ENCODE measurements around the gene SHROOM3. TPM values are rescaled to one million over a fixed set of nuclear protein-coding genes. Genes with fewer than 3 reads are reported as not detected.

The SHROOM3 gene
- total RNA-seq, 2 donors from 2014 or later = 30.6 to 30.9 TPM

- Histone ChIP-seq H3K9me3 (no peaks in the 10 kb centered on the region), H3K4me3 (no peak overlapping the region), H3K36me3 (peaks cover 19% of the 10 kb centered on the region), H3K27ac (no peak overlapping the region), H3K27me3 (no peaks in the 10 kb centered on the region), H3K4me1 (peaks cover 0 to 9% of the 10 kb centered on the region in 2 donors)
- no peak for DNase-seq (ENCODE audit: low spot score)
- TF ChIP-seq CTCF (IDR thresholded peaks at IDR 0.05) = no peak
Measured at GRCh38 chr4:76762137-76763130, 327.4 kb downstream of the SHROOM3 start.

GRCh38 chr4:76764251-76764650 lies 329.2 kb downstream of the SHROOM3 start:
- TF ChIP-seq CTCF (IDR thresholded peaks at IDR 0.05) = no peak
- H3K27ac ChIP-seq = no peak overlapping the region
- peaks cover 19% of the 10 kb centered on the region for H3K36me3 ChIP-seq
- no peaks in the 10 kb centered on the region for H3K27me3 ChIP-seq
- DNase-seq (ENCODE audit: low spot score) = no peak
- H3K4me1 ChIP-seq = no peaks in the 10 kb centered on the region
- H3K9me3 ChIP-seq = no peaks in the 10 kb centered on the region
- H3K4me3 ChIP-seq = no peak overlapping the region

- TF ChIP-seq CTCF (IDR thresholded peaks at IDR 0.05) = no peak
- no peaks in the 10 kb centered on the region for H3K9me3 ChIP-seq
- peaks cover 9% of the 10 kb centered on the region for H3K36me3 ChIP-seq
- no peaks in the 10 kb centered on the region for H3K27me3 ChIP-seq
- H3K4me1 ChIP-seq = no peaks in the 10 kb centered on the region
- no peak overlapping the region for H3K4me3 ChIP-seq
- no peak for DNase-seq (ENCODE audit: low spot score)
- no peak overlapping the region for H3K27ac ChIP-seq
Measured at GRCh38 chr4:76765473-76766183, 330.6 kb downstream of the SHROOM3 start.

GRCh38 chr4:76767983-76768382 lies 333.0 kb downstream of the SHROOM3 start:
- TF ChIP-seq CTCF (IDR thresholded peaks at IDR 0.05) = no peak
- no peaks in the 10 kb centered on the region for H3K9me3 ChIP-seq

GRCh38 chr4:76772498-76773106 lies 337.6 kb downstream of the SHROOM3 start:
- Histone ChIP-seq H3K9me3 (no peaks in the 10 kb centered on the region), H3K36me3 (peaks cover 25% of the 10 kb centered on the region), H3K27ac (no peak overlapping the region), H3K4me1 (no peaks in the 10 kb centered on the region), H3K4me3 (no peak overlapping the region), H3K27me3 (no peaks in the 10 kb centered on the region)
- no peak for TF ChIP-seq CTCF (IDR thresholded peaks at IDR 0.05)
- DNase-seq (ENCODE audit: low spot score) = no peak

More at GRCh38 chr4:76767983-76768382, 333.0 kb downstream of the SHROOM3 start:
- Histone ChIP-seq H3K4me3 (no peak overlapping the region), H3K27ac (no peak overlapping the region), H3K36me3 (peaks cover 19% of the 10 kb centered on the region), H3K4me1 (no peaks in the 10 kb centered on the region), H3K27me3 (no peaks in the 10 kb centered on the region)
- no peak for DNase-seq (ENCODE audit: low spot score)
